K562 (cell line): ENCODE data around the gene GSTM2. TPM values are rescaled to one million over a fixed set of nuclear protein-coding genes. Genes with fewer than 3 reads are reported as not detected.

ENCODE experiments used
- ATAC-seq: fragments of 200-7000 bp; cut with Tn5 transposase; 3 replicates; pipeline ENCODE4 v1.9.1; 2020; ENCODE audit warnings: moderate library complexity
- BruUV-seq: library from RNA; stranded (reverse); fragments of 400-500 nt; replicated peaks from 2 replicates; lab custom pipeline; 2021; lab: Mats Ljungman, UMichigan
- CTCF ChIA-PET: fragments of 300-600 bp; formaldehyde crosslinking; extraction: SDS; loops from one replicate; lab custom pipeline; 2021; ENCODE audit warnings: low intra/inter-chr PET ratio; lab: Yijun Ruan, JAX
- POLR2A ChIA-PET: fragments of 300-600, 350-650 bp; sonication (Branson Sonifier 250); formaldehyde crosslinking; extraction: SDS; loops from one replicate; lab custom pipeline; 2021; ENCODE audit warnings: antibody characterized with exemption, inconsistent platforms; lab: Yijun Ruan, JAX
- DNase-seq, 4 experiments: peaks; one replicate each; pipeline versions ENCODE4 v3.0.0 to v3.0.0-alpha.2; 2011 to 2018; ENCODE audit warnings: low spot score in 3 of 4, mixed read lengths in 3 of 4; ENCODE audit errors: extremely low read depth in 1 of 4
- FAIRE-seq: peaks from 2 replicates; lab custom pipeline; 2011; peaks lifted over from hg19 to GRCh38; lab: Jason Lieb, UNC
- H2AFZ ChIP-seq: 2 replicates; pipeline ENCODE4 v1.6.0; 2011; ENCODE audit warnings: low read depth, low read length, control low read depth, inconsistent platforms
- H3K27ac ChIP-seq: fragments of 200-600 bp; 3 replicates; pipeline ENCODE4 v1.8.0; 2011; ENCODE audit warnings: low read depth, mild to moderate bottlenecking, control low read depth, inconsistent platforms, low read length, moderate library complexity, mixed read lengths; ENCODE audit errors: extremely low read depth
- H3K27me3 ChIP-seq, 2 experiments: fragments of 300-600 bp in 1 of 2; 2 replicates in 1 of 2; 3 replicates in 1 of 2; pipeline versions ENCODE4 v1.6.0 to v1.8.0; 2011; ENCODE audit warnings: inconsistent platforms in 2 of 2, low read length in 2 of 2, mild to moderate bottlenecking in 1 of 2, mixed read lengths in 1 of 2, moderate library complexity in 1 of 2; ENCODE audit not compliant: control insufficient read depth in 2 of 2, insufficient read depth in 2 of 2
- H3K36me3 ChIP-seq: fragments of 300-600 bp; 3 replicates; pipeline ENCODE4 v1.8.0; 2011; ENCODE audit warnings: mild to moderate bottlenecking, low read length, inconsistent platforms; ENCODE audit not compliant: control insufficient read depth, insufficient read depth
- H3K4me1 ChIP-seq, 2 experiments: fragments of 200-600 bp in 1 of 2; replicated peaks in 1 of 2; 2 replicates in 1 of 2; 3 replicates in 1 of 2; pipeline versions ENCODE4 v1.5.1 to v1.8.0; 2011; ENCODE audit warnings: inconsistent platforms in 2 of 2, low read length in 2 of 2, mild to moderate bottlenecking in 1 of 2, mixed read lengths in 1 of 2, moderate library complexity in 1 of 2; ENCODE audit not compliant: control insufficient read depth in 2 of 2, insufficient read depth in 2 of 2
- H3K4me2 ChIP-seq: 2 replicates; pipeline ENCODE4 v1.6.1; 2011; ENCODE audit warnings: low read length, control low read depth, inconsistent platforms, mixed read lengths; ENCODE audit not compliant: insufficient read depth
- H3K4me3 ChIP-seq: fragments of 200-600 bp; sonication (generic), shearing (Covaris generic); 2 replicates; pipeline ENCODE4 v1.5.1; 2016; ENCODE audit warnings: control low read depth, inconsistent platforms
- H3K79me2 ChIP-seq: fragments of 200-600 bp; 3 replicates; pipeline ENCODE4 v1.8.0; 2011; ENCODE audit warnings: low read length, inconsistent platforms; ENCODE audit not compliant: control insufficient read depth, insufficient read depth
- H3K9ac ChIP-seq, 2 experiments: 2 replicates each; pipeline versions ENCODE4 v1.6.0 to v1.6.1; 2011; ENCODE audit warnings: low read depth in 2 of 2, low read length in 2 of 2, control low read depth in 1 of 2, inconsistent platforms in 1 of 2, mild to moderate bottlenecking in 1 of 2, mixed read lengths in 1 of 2; ENCODE audit not compliant: insufficient read depth in 1 of 2
- H3K9me1 ChIP-seq: one replicate; pipeline ENCODE4 v1.6.0; 2011; ENCODE audit warnings: inconsistent platforms, mild to moderate bottlenecking, low read length, moderate library complexity; ENCODE audit not compliant: control insufficient read depth, insufficient read depth
- H3K9me3 ChIP-seq: replicated peaks from 2 replicates; pipeline ENCODE4 v1.5.1; 2011; ENCODE audit warnings: low read depth, low read length, inconsistent platforms; ENCODE audit not compliant: control insufficient read depth, insufficient read depth
- H4K20me1 ChIP-seq: replicated peaks from 2 replicates; pipeline ENCODE4 v1.6.1; 2011; ENCODE audit warnings: low read length, inconsistent platforms, mixed read lengths; ENCODE audit not compliant: control insufficient read depth, insufficient read depth
- POLR2G ChIP-seq: fragments of 200-400 bp; formaldehyde crosslinking; IDR thresholded peaks from 2 replicates; pipeline ENCODE4 v1.6.1; 2017; ENCODE audit warnings: low read depth, mild to moderate bottlenecking, antibody characterized with exemption, low read length, moderate library complexity
- RBFOX2 ChIP-seq: fragments of 200-400 bp; formaldehyde crosslinking; IDR thresholded peaks from 2 replicates; pipeline ENCODE4 v1.6.1; 2017; ENCODE audit warnings: low read depth, mild to moderate bottlenecking, low read length, moderate library complexity
- TCFL5 ChIP-seq: fragments of 250-450 bp; sonication (Bioruptor Pico); conservative IDR thresholded peaks from 2 replicates; pipeline ENCODE4 v1.6.1; 2021; ENCODE audit warnings: mild to moderate bottlenecking, moderate library complexity, matching md5 sums
- WGBS: fragments of 100-300 bp; shearing (Covaris generic); methylation state at CpG from one replicate; pipeline ENCODE4 v1.1.6; 2016; ENCODE audit warnings: low coverage, mixed read lengths; ENCODE audit not compliant: insufficient coverage; ENCODE audit errors: missing lambda C conversion rate; 5-methylcytosine and 5-hydroxymethylcytosine counted together
- in situ Hi-C: fragments of 300-500 bp; cut with MboI; formaldehyde crosslinking; loops from 4 replicates; pipeline ENCODE4 v1.15.0; 2018; ENCODE audit warnings: inconsistent platforms, mixed read lengths
- intact Hi-C: fragments of 100-400 bp; cut with micrococcal nuclease; formaldehyde crosslinking; loops from 2 replicates; pipeline ENCODE4 v1.14.2; 2022
- polyA plus RNA-seq, 8 experiments: library from polyadenylated mRNA; depleted of rRNA in 4 of 8; stranded (reverse) in 5 of 8; unstranded in 3 of 8; fragments of >200 nt; fragmentation: Nextera tagmentation in 2 of 8; fragmentation: Illumina TruSeq in 1 of 8; extraction: Ambion mirVana in 2 of 8; extraction: Trizol in 1 of 8; gene quantifications; 2 replicates each; pipeline versions ENCODE4 v1.2.1 to v1.2.3, GENCODE V29; 2011 to 2014; ENCODE audit warnings: inconsistent platforms in 1 of 8, missing spikeins in 1 of 8
- total RNA-seq, 7 experiments: library from RNA; depleted of rRNA in 6 of 7; stranded (reverse); fragments of >200 nt in 6 of 7; fragmentation: Illumina TruSeq in 2 of 7; extraction: Trizol in 2 of 7; gene quantifications; 2 replicates each; pipeline versions ENCODE4 v1.2.1 to v1.2.3, GENCODE V29; 2011 to 2021; ENCODE audit warnings: low replicate concordance in 1 of 7

Gene GSTM2
- total and polyA plus RNA-seq, 9 of the 15 experiments (the other 6 are each of a cell fraction or from before 2014, with no cell fraction given), result 1.6 to 15.1 (median 6.8) TPM

GRCh38 chr1:109626682-109627408 lies 41.0 kb upstream of the GSTM2 start:
- no peak for DNase-seq
- in situ Hi-C loops (no loop called here), intact Hi-C loops (no loop called here)
- no peak for FAIRE-seq
- H3K9me1 ChIP-seq, result peaks cover 5% of the 10 kb centered on the region
- peaks cover 59% of the 10 kb centered on the region; the same call in 2 of the 3 replicates for H3K36me3 ChIP-seq
- peaks cover 25% of the 10 kb centered on the region for H3K79me2 ChIP-seq
- ChIA-PET CTCF (no interaction called here), POLR2A (interaction anchor here (0.6 to 1.4 kb wide), 3 partner anchors 10 to 197 kb away, joined by 3 to 5 read pairs (median 3); partner anchors contain the start of gene GNAI3)
- H3K4me2 ChIP-seq, result no peak overlapping the region
- no peaks in the 10 kb centered on the region for H3K9me3 ChIP-seq
- 88% methylated on average over 21 of the region's 21 CpGs for WGBS
- BruUV-seq, result no TSS peak
- H4K20me1 ChIP-seq, result peaks cover 6% of the 10 kb centered on the region
- no peak overlapping the region for H3K4me3 ChIP-seq
- H3K4me1 ChIP-seq, result peaks cover 14 to 67% of the 10 kb centered on the region in 2 experiments
- H2AFZ ChIP-seq, result no peak overlapping the region
- no peak for ATAC-seq
- no peaks in the 10 kb centered on the region for H3K27me3 ChIP-seq
- no peak overlapping the region for H3K27ac ChIP-seq
- no peak for TF ChIP-seq TCFL5 (CRISPR knock-in tag)
- 0 out of 2 replicates have a peak, but pooled peaks have one; percentile 24 for TF ChIP-seq POLR2G
- peak overlapping the region in 1 of 2 experiments; percentile 48; a peak in 1 of 4 replicates for H3K9ac ChIP-seq

DNA sequence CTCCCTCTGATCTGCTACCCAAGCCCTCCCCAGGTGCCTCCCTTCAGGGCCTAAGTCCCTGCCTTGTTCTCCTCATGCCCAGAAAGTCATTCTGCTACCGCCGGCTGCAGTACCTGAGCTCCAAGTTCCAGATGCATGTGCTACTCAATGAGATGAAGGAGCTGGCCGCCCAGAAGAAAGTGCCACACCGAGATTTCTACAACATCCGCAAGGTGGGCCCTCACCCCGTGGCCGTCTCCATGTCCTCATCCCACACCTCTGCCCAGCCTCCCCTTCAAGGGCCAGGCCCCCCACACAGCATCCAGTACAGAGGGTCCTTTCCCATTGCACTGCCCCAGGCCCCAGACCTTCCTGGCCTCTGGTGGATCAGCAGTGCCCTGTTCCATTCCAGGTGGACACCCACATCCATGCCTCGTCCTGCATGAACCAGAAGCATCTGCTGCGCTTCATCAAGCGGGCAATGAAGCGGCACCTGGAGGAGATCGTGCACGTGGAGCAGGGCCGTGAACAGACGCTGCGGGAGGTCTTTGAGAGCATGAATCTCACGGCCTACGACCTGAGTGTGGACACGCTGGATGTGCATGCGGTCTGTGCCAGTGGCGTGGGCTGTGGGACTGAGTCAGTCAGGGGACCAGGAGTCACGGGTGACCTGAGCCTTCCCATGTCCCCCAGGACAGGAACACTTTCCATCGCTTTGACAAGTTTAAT lies 40.0 kb upstream of the GSTM2 start:
- Histone ChIP-seq H3K36me3 (peaks cover 63% of the 10 kb centered on the region; the same call in 2 of the 3 replicates), H3K4me1 (peaks cover 5 to 61% of the 10 kb centered on the region in 2 experiments; a peak in 4 of 5 replicates), H3K4me3 (no peak overlapping the region), H3K79me2 (peaks cover 15% of the 10 kb centered on the region), H3K27ac (no peak overlapping the region), H3K4me2 (no peak overlapping the region), H2AFZ (no peak overlapping the region), H3K9me3 (no peaks in the 10 kb centered on the region), H4K20me1 (peaks cover 4% of the 10 kb centered on the region), H3K9ac (no peak overlapping the region), H3K27me3 (no peaks in the 10 kb centered on the region), H3K9me1 (peaks cover 5% of the 10 kb centered on the region)
- no peak for FAIRE-seq
- CTCF ChIA-PET, result no interaction called here
- in situ Hi-C loops, result no loop called here
- intact Hi-C loops, result no loop called here
- POLR2A ChIA-PET, result interaction anchor here (0.7 to 1.4 kb wide), 4 partner anchors 9 to 1657 kb away, joined by 3 to 5 read pairs (median 4); partner anchors contain the start of gene GNAI3
- no peak for DNase-seq
- WGBS, result 91% methylated on average over 23 of the region's 23 CpGs
- no TSS peak for BruUV-seq
- no peak for ATAC-seq
- peak; percentile 6; the same call in 1 of the 2 replicates for TF ChIP-seq RBFOX2
